ENCODE measurements around the gene TMEM209.
"Not testable (repeated sequence)": the region's sequence is repeated elsewhere in the genome, so short reads cannot be mapped to it uniquely, and the experiment has no call there.

TMEM209 gene

GRCh38 chr7:130147710-130148325 is 57.4 kb downstream of the TMEM209 start:
- H2AFZ ChIP-seq (ENCODE audit: low read depth, low read length, severe bottlenecking), result no peak overlapping the region
- H3F3A ChIP-seq (ENCODE audit: insufficient read depth), result peaks cover 24% of the 10 kb centered on the region
- H3K4me3 ChIP-seq (ENCODE audit: insufficient read depth, low read length, poor library complexity, severe bottlenecking), result no peak overlapping the region
- no peaks in the 10 kb centered on the region for H3K36me3 ChIP-seq (ENCODE audit: low read length)
- H3K9ac ChIP-seq (ENCODE audit: low read length), result no peak overlapping the region
- no peaks in the 10 kb centered on the region for H3K79me2 ChIP-seq (ENCODE audit: insufficient read depth, low read length)
- H3K9me2 ChIP-seq (replicated peaks; ENCODE audit: insufficient read depth, low read length), result no peaks in the 10 kb centered on the region
- TF ChIP-seq CTCF (IDR thresholded peaks at IDR 0.05; ENCODE audit: insufficient read depth, low read length, poor library complexity, severe bottlenecking) (no peak), EZH2phosphoT487 (conservative IDR thresholded peaks at IDR 0.05; ENCODE audit: low read length) (no peak)
- H4K20me1 ChIP-seq (ENCODE audit: low read depth, low read length), result no peaks in the 10 kb centered on the region
- H3K27me3 ChIP-seq (ENCODE audit: low read length), result no peaks in the 10 kb centered on the region
- no peak overlapping the region for H3K4me2 ChIP-seq (ENCODE audit: low read depth, low read length, poor library complexity, severe bottlenecking)
- H3K9me3 ChIP-seq (ENCODE audit: insufficient read depth, low read length), result no peaks in the 10 kb centered on the region
- H3K27ac ChIP-seq (ENCODE audit: low read depth, low read length), result no peak overlapping the region

GRCh38 chr7:130146693-130147405 is 58.4 kb downstream of the TMEM209 start:
- no peak overlapping the region for H3K27ac ChIP-seq (ENCODE audit: low read depth, low read length)
- no peaks in the 10 kb centered on the region for H3K79me2 ChIP-seq (ENCODE audit: insufficient read depth, low read length)
- no peak for TF ChIP-seq CTCF (IDR thresholded peaks at IDR 0.05; ENCODE audit: insufficient read depth, low read length, poor library complexity, severe bottlenecking)
- no peak for TF ChIP-seq EZH2phosphoT487 (conservative IDR thresholded peaks at IDR 0.05; ENCODE audit: low read length)
- no peak overlapping the region for H3K4me2 ChIP-seq (ENCODE audit: low read depth, low read length, poor library complexity, severe bottlenecking)
- H3F3A ChIP-seq (ENCODE audit: insufficient read depth), result peaks cover 24% of the 10 kb centered on the region
- H3K9me2 ChIP-seq (replicated peaks; ENCODE audit: insufficient read depth, low read length), result no peaks in the 10 kb centered on the region
- no peak overlapping the region for H3K4me3 ChIP-seq (ENCODE audit: insufficient read depth, low read length, poor library complexity, severe bottlenecking)
- H3K27me3 ChIP-seq (ENCODE audit: low read length), result no peaks in the 10 kb centered on the region
- H2AFZ ChIP-seq (ENCODE audit: low read depth, low read length, severe bottlenecking), result no peak overlapping the region
- no peak overlapping the region for H3K9ac ChIP-seq (ENCODE audit: low read length)
- H3K9me3 ChIP-seq (ENCODE audit: insufficient read depth, low read length), result no peaks in the 10 kb centered on the region
- no peaks in the 10 kb centered on the region for H3K36me3 ChIP-seq (ENCODE audit: low read length)
- H4K20me1 ChIP-seq (ENCODE audit: low read depth, low read length), result no peaks in the 10 kb centered on the region

- H3K9ac ChIP-seq (ENCODE audit: low read length); H3K79me2 ChIP-seq (ENCODE audit: insufficient read depth, low read length); H3K4me2 ChIP-seq (ENCODE audit: low read depth, low read length, poor library complexity, severe bottlenecking); H3K9me3 ChIP-seq (ENCODE audit: insufficient read depth, low read length); H3K27me3 ChIP-seq (ENCODE audit: low read length); H3K27ac ChIP-seq (ENCODE audit: low read depth, low read length); H4K20me1 ChIP-seq (ENCODE audit: low read depth, low read length); H3K4me3 ChIP-seq (ENCODE audit: insufficient read depth, low read length, poor library complexity, severe bottlenecking); H2AFZ ChIP-seq (ENCODE audit: low read depth, low read length, severe bottlenecking); H3K36me3 ChIP-seq (ENCODE audit: low read length); H3K9me2 ChIP-seq (replicated peaks; ENCODE audit: insufficient read depth, low read length): not testable (repeated sequence)
- peaks cover 24% of the 10 kb centered on the region for H3F3A ChIP-seq (ENCODE audit: insufficient read depth)
Measured at GRCh38 chr7:130146142-130146541, 59.1 kb downstream of the TMEM209 start.

- Histone ChIP-seq H3K79me2 (ENCODE audit: insufficient read depth, low read length) (no peaks in the 10 kb centered on the region), H3K4me3 (ENCODE audit: insufficient read depth, low read length, poor library complexity, severe bottlenecking) (no peak overlapping the region), H4K20me1 (ENCODE audit: low read depth, low read length) (no peaks in the 10 kb centered on the region), H3K36me3 (ENCODE audit: low read length) (no peaks in the 10 kb centered on the region), H3K4me2 (ENCODE audit: low read depth, low read length, poor library complexity, severe bottlenecking) (no peak overlapping the region), H3K27ac (ENCODE audit: low read depth, low read length) (no peak overlapping the region), H3K27me3 (ENCODE audit: low read length) (no peaks in the 10 kb centered on the region), H3F3A (ENCODE audit: insufficient read depth) (peaks cover 23% of the 10 kb centered on the region), H2AFZ (ENCODE audit: low read depth, low read length, severe bottlenecking) (no peak overlapping the region), H3K9me3 (ENCODE audit: insufficient read depth, low read length) (no peaks in the 10 kb centered on the region), H3K9ac (ENCODE audit: low read length) (no peak overlapping the region), H3K9me2 (replicated peaks; ENCODE audit: insufficient read depth, low read length) (no peaks in the 10 kb centered on the region)
- no peak for TF ChIP-seq CTCF (IDR thresholded peaks at IDR 0.05; ENCODE audit: insufficient read depth, low read length, poor library complexity, severe bottlenecking)
- TF ChIP-seq EZH2phosphoT487 (conservative IDR thresholded peaks at IDR 0.05; ENCODE audit: low read length), result no peak
Measured at GRCh38 chr7:130145424-130146100, 59.6 kb downstream of the TMEM209 start.

Data from SU-DHL-6 (cell line).